Measurements from ENCODE around the gene EPHA7. TPM values are rescaled to one million over a fixed set of nuclear protein-coding genes. Genes with fewer than 3 reads are reported as not detected.

The EPHA7 gene
- not detected for total RNA-seq

- Mint-ChIP-seq H3K27ac (no peak within 1 kb of the TSS), H3K36me3 (no peaks in the 10 kb centered on the region), H3K27me3 (peaks cover 77% of the 10 kb centered on the region), H3K9me3 (peaks cover 2% of the 10 kb centered on the region), H3K4me3 (peak within 1 kb of the TSS; percentile 69), H3K4me1 (peaks cover 21% of the 10 kb centered on the region)
- DNase-seq, result peak; percentile 58
These were observed at the start of gene EPHA7 for GRCh38 chr6:93419304-93420162. TSS of gene EPHA7 (minus strand) at chr6:93419559. CDS start at chr6:93419341, 218 bp downstream.

DNA sequence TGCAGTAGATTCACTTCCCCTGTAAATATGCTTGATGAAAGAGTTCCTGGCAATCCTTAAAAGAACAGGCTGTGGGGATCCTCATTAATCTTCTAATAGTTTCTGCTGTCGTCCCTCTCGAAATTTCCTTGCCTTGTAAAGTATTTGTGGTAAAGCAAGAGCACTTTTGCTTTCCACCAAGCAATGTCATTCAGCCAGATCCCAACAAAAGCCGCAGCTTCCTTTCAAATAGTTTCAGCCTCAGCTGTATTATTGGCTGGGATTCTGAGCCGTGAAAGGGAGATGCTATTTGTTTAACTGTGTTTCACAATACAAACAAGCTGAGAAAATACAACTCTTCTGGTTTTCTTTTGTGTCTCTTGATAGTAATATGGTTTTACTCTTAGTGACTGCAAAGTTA lies 48.9 kb upstream of the EPHA7 start:
- Mint-ChIP-seq H3K36me3 (no peaks in the 10 kb centered on the region), H3K4me3 (no peak overlapping the region)
- DNase-seq, result no peak

GRCh38 chr6:93454533-93454932 lies 35.2 kb upstream of the EPHA7 start:
- Mint-ChIP-seq H3K4me1 (no peaks in the 10 kb centered on the region), H3K9me3 (peaks cover 2% of the 10 kb centered on the region), H3K4me3 (no peak overlapping the region), H3K27me3 (no peaks in the 10 kb centered on the region), H3K27ac (no peak overlapping the region), H3K36me3 (no peaks in the 10 kb centered on the region)
- DNase-seq, result no peak

More for the DNA sequence above, 48.9 kb upstream of the EPHA7 start:
- Mint-ChIP-seq H3K9me3 (no peaks in the 10 kb centered on the region), H3K27ac (no peak overlapping the region), H3K27me3 (no peaks in the 10 kb centered on the region), H3K4me1 (no peaks in the 10 kb centered on the region)

- H3K27ac Mint-ChIP-seq, result no peak overlapping the region
- no peak overlapping the region for H3K4me3 Mint-ChIP-seq
- H3K27me3 Mint-ChIP-seq, result no peaks in the 10 kb centered on the region
- no peaks in the 10 kb centered on the region for H3K4me1 Mint-ChIP-seq
- no peaks in the 10 kb centered on the region for H3K36me3 Mint-ChIP-seq
- peaks cover 2% of the 10 kb centered on the region for H3K9me3 Mint-ChIP-seq
- no peak for DNase-seq
These were observed 34.6 kb upstream of the EPHA7 start for GRCh38 chr6:93453956-93454355.

DNA sequence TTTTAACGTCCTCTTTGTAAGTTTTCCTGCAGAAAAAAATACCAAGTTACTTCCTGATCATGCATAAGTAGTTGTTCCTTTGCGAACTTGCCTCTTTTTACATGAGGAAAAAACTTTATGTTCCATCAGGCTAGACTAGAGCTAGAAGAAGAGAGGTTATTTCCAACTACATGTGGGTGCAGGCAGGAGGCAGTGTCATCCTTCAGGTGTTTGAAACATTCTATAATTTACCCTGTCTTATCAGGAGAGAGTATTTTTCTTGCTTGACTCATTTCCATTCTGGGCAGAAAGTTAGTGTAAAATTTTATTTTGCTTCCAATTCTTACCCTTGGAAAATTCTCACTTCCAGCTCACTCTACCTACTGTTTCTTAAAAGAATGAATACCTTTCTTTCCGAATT lies 28.5 kb upstream of the EPHA7 start:
- no peaks in the 10 kb centered on the region for H3K4me1 Mint-ChIP-seq
- no peak for DNase-seq
- H3K9me3 Mint-ChIP-seq, result no peaks in the 10 kb centered on the region
- H3K27ac Mint-ChIP-seq, result no peak overlapping the region
- H3K36me3 Mint-ChIP-seq, result no peaks in the 10 kb centered on the region
- H3K27me3 Mint-ChIP-seq, result no peaks in the 10 kb centered on the region
- no peak overlapping the region for H3K4me3 Mint-ChIP-seq

- Mint-ChIP-seq H3K27me3 (no peaks in the 10 kb centered on the region), H3K36me3 (no peaks in the 10 kb centered on the region), H3K9me3 (peaks cover 7% of the 10 kb centered on the region), H3K27ac (no peak overlapping the region), H3K4me1 (no peaks in the 10 kb centered on the region), H3K4me3 (no peak overlapping the region)
- no peak for DNase-seq
These were observed 18.1 kb upstream of the EPHA7 start for GRCh38 chr6:93437491-93437890.

DNA sequence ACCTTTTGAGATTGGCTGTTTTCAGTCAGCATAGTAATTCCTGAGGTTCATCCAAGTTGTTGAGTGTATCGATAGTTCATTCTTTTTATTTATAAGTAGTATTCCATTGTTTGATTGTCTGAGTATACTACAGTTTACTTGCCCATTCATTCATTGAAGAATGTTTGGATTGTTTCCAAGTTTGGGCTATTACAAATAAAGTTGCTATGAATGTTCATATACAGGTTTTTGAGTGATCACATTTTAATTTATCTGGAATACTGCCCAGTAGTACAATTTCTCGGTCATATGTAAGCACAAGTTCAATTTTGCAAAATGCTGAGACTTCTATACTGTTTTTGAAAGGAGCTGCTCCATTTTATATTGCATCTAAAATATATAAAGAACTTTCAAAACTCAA lies 14.2 kb upstream of the EPHA7 start:
- Mint-ChIP-seq H3K4me1 (no peaks in the 10 kb centered on the region), H3K9me3 (peaks cover 5% of the 10 kb centered on the region), H3K27ac (no peak overlapping the region), H3K4me3 (no peak overlapping the region), H3K27me3 (no peaks in the 10 kb centered on the region), H3K36me3 (no peaks in the 10 kb centered on the region)
- no peak for DNase-seq

DNA sequence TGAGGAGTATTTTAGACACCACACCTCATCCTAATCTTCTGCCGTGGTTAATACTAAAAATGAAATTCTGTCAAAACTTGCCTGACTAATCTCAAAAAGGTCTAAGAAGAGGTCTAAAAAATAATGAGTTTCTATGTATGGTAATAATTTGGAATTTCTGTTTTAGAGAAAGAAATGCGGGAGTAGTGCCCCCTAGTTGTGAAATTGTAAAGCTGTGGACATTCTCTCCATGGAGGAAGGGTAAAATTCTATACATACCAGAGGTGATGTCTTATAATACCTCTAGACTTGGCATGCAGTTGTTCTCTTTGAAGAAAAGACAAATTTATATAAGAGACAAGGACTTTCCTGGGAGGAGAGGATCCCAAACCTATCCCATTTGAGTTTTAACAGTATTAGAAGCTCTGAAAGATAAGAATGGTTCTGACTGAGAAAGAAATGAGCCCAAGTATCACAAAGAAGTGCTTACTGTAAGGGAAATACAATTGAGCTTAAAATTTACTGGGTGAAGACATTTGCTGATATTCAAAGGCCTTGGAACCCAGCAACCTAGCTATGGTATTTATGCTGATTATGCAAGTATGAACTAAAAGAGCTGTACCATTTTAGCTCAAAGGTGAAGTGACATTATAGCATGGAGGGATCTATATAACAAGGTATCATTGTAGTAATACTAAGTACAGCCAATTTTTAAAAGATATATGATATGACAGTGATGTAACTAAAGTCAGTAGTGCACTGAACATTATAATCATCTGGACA lies 5.1 kb upstream of the EPHA7 start:
- DNase-seq, result no peak

GRCh38 chr6:93423542-93423941 lies 4.2 kb upstream of the EPHA7 start:
- Mint-ChIP-seq H3K4me3 (no peak overlapping the region), H3K36me3 (no peaks in the 10 kb centered on the region), H3K27me3 (peaks cover 48% of the 10 kb centered on the region), H3K27ac (no peak overlapping the region), H3K9me3 (peaks cover 2% of the 10 kb centered on the region), H3K4me1 (peaks cover 8% of the 10 kb centered on the region)
- peak; percentile 12 for DNase-seq

More for the DNA sequence above, 5.1 kb upstream of the EPHA7 start:
- Mint-ChIP-seq H3K9me3 (peaks cover 2% of the 10 kb centered on the region), H3K27ac (no peak overlapping the region), H3K4me1 (peaks cover 6% of the 10 kb centered on the region), H3K36me3 (no peaks in the 10 kb centered on the region), H3K27me3 (peaks cover 40% of the 10 kb centered on the region), H3K4me3 (no peak overlapping the region)

GRCh38 chr6:93420163-93420795 lies 920 bp upstream of the EPHA7 start:
- peak overlapping the region; percentile 22 for H3K4me3 Mint-ChIP-seq

GRCh38 chr6:93418408-93419303 lies 703 bp downstream of the EPHA7 start:
- H3K27me3 Mint-ChIP-seq, result peaks cover 74% of the 10 kb centered on the region
- peaks cover 21% of the 10 kb centered on the region for H3K4me1 Mint-ChIP-seq
- H3K4me3 Mint-ChIP-seq, result peak overlapping the region; percentile 69
- no peaks in the 10 kb centered on the region for H3K36me3 Mint-ChIP-seq
- peaks cover 2% of the 10 kb centered on the region for H3K9me3 Mint-ChIP-seq
- DNase-seq, result no peak
- H3K27ac Mint-ChIP-seq, result no peak overlapping the region

More at GRCh38 chr6:93420163-93420795, 920 bp upstream of the EPHA7 start:
- H3K9me3 Mint-ChIP-seq, result peaks cover 2% of the 10 kb centered on the region
- H3K36me3 Mint-ChIP-seq, result no peaks in the 10 kb centered on the region
- H3K27me3 Mint-ChIP-seq, result peaks cover 75% of the 10 kb centered on the region
- no peak overlapping the region for H3K27ac Mint-ChIP-seq
- H3K4me1 Mint-ChIP-seq, result peaks cover 21% of the 10 kb centered on the region
- no peak for DNase-seq

- Mint-ChIP-seq H3K9me3 (peaks cover 2% of the 10 kb centered on the region), H3K4me1 (peaks cover 21% of the 10 kb centered on the region), H3K27ac (no peak overlapping the region), H3K36me3 (no peaks in the 10 kb centered on the region), H3K27me3 (peaks cover 73% of the 10 kb centered on the region), H3K4me3 (no peak overlapping the region)
- no peak for DNase-seq
These were observed 1.3 kb downstream of the EPHA7 start for GRCh38 chr6:93418033-93418407.

- Mint-ChIP-seq H3K4me3 (peak overlapping the region; percentile 22), H3K36me3 (no peaks in the 10 kb centered on the region), H3K27me3 (peaks cover 71% of the 10 kb centered on the region), H3K4me1 (peaks cover 21% of the 10 kb centered on the region), H3K9me3 (peaks cover 2% of the 10 kb centered on the region), H3K27ac (no peak overlapping the region)
- DNase-seq, result no peak
These were observed 1.8 kb downstream of the EPHA7 start for GRCh38 chr6:93417421-93418013.

Measured in activated naive CD8-positive, alpha-beta T cell treated with anti-CD3 and anti-CD28 coated beads for 36 hours (primary cell).